HUES6 (cell line): ENCODE results near the gene RPS6KA3.

ENCODE experiments used
- H3K27ac ChIP-seq: 2 replicates; pipeline ENCODE4 v1.7.0; 2013; ENCODE audit warnings: low read depth, mild to moderate bottlenecking, low read length, inconsistent platforms
- H3K27me3 ChIP-seq: 2 replicates; pipeline ENCODE4 v1.6.1; 2013; ENCODE audit warnings: low read length; ENCODE audit not compliant: control insufficient read depth, insufficient read depth
- H3K36me3 ChIP-seq: 2 replicates; pipeline ENCODE4 v1.6.1; 2013; ENCODE audit warnings: low read length; ENCODE audit not compliant: control insufficient read depth, insufficient read depth
- H3K4me1 ChIP-seq: 2 replicates; pipeline ENCODE4 v1.6.1; 2013; ENCODE audit warnings: low read length; ENCODE audit not compliant: control insufficient read depth, insufficient read depth
- H3K4me3 ChIP-seq: 2 replicates; pipeline ENCODE4 v1.5.1; 2013; ENCODE audit warnings: low read depth, low read length
- H3K9ac ChIP-seq: one replicate; pipeline ENCODE4 v1.6.1; 2013; ENCODE audit warnings: mild to moderate bottlenecking, low read length
- H3K9me3 ChIP-seq: 2 replicates; pipeline ENCODE4 v1.6.1; 2013; ENCODE audit warnings: low read depth, low read length; ENCODE audit not compliant: control insufficient read depth, insufficient read depth

The RPS6KA3 gene

GRCh38 chrX:20147561-20147960 is 119.1 kb downstream of the RPS6KA3 start:
- H3K27me3 ChIP-seq, result no peaks in the 10 kb centered on the region
- peaks cover 11% of the 10 kb centered on the region for H3K36me3 ChIP-seq
- no peak overlapping the region for H3K27ac ChIP-seq
- H3K9me3 ChIP-seq, result no peaks in the 10 kb centered on the region
- H3K4me1 ChIP-seq, result no peaks in the 10 kb centered on the region
- H3K4me3 ChIP-seq, result no peak overlapping the region
- no peak overlapping the region for H3K9ac ChIP-seq

GRCh38 chrX:20144491-20144890 is 122.2 kb downstream of the RPS6KA3 start:
- Histone ChIP-seq H3K36me3 (peaks cover 9% of the 10 kb centered on the region), H3K9me3 (no peaks in the 10 kb centered on the region), H3K27me3 (no peaks in the 10 kb centered on the region), H3K9ac (no peak overlapping the region), H3K4me3 (no peak overlapping the region), H3K27ac (no peak overlapping the region), H3K4me1 (peaks cover 7% of the 10 kb centered on the region)

GRCh38 chrX:20143561-20143960 is 123.1 kb downstream of the RPS6KA3 start:
- Histone ChIP-seq H3K27me3 (no peaks in the 10 kb centered on the region), H3K4me3 (no peak overlapping the region), H3K27ac (no peak overlapping the region), H3K9me3 (no peaks in the 10 kb centered on the region), H3K36me3 (peaks cover 18% of the 10 kb centered on the region), H3K4me1 (peaks cover 10% of the 10 kb centered on the region), H3K9ac (no peak overlapping the region)

GRCh38 chrX:20143111-20143510 is 123.6 kb downstream of the RPS6KA3 start:
- Histone ChIP-seq H3K27me3 (no peaks in the 10 kb centered on the region), H3K4me3 (no peak overlapping the region), H3K4me1 (peaks cover 10% of the 10 kb centered on the region), H3K9ac (no peak overlapping the region), H3K36me3 (peaks cover 23% of the 10 kb centered on the region), H3K9me3 (no peaks in the 10 kb centered on the region), H3K27ac (no peak overlapping the region)

- Histone ChIP-seq H3K9ac (peak within 1 kb of the TSS; percentile 96), H3K4me3 (peak within 1 kb of the TSS; percentile 94), H3K36me3 (peaks cover 36% of the 10 kb centered on the region), H3K27me3 (no peaks in the 10 kb centered on the region), H3K9me3 (no peaks in the 10 kb centered on the region), H3K4me1 (peaks cover 10% of the 10 kb centered on the region), H3K27ac (peak within 1 kb of the TSS; percentile 93)
These were observed 125.2 kb downstream of the RPS6KA3 start, which contains the start of gene EIF1AX for GRCh38 chrX:20141281-20142220. Gene EIF1AX (minus strand): TSS chrX:20141838. CDS start chrX:20141640, 198 bp downstream.

- Histone ChIP-seq H3K27ac (peak overlapping the region; percentile 93; the same call in 1 of the 2 replicates), H3K4me3 (peak overlapping the region; percentile 94), H3K36me3 (peaks cover 47% of the 10 kb centered on the region), H3K9me3 (no peaks in the 10 kb centered on the region), H3K9ac (no peak overlapping the region), H3K4me1 (peaks cover 10% of the 10 kb centered on the region), H3K27me3 (no peaks in the 10 kb centered on the region)
These were observed 126.3 kb downstream of the RPS6KA3 start for GRCh38 chrX:20140420-20140819.

DNA sequence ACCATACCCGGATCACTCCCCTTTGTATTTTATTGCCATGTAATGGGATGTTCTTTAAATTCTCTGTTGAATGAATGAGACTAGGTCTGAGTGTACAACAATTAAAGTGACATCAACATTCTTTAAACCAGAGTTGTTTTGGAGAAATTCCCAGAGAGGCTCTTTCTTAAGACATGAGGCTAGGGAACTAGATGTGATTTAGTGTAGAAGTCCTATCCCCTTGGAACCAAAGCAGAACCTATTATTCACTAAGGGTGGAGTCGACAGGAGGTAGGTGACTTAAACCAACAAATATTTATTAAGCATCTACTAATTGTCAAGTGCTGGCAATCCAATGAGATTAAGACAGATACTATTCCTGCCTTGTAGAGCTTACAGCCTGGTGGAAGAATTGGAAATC is 126.7 kb downstream of the RPS6KA3 start:
- Histone ChIP-seq H3K27ac (no peak overlapping the region), H3K27me3 (no peaks in the 10 kb centered on the region), H3K36me3 (peaks cover 52% of the 10 kb centered on the region), H3K9ac (no peak overlapping the region), H3K9me3 (no peaks in the 10 kb centered on the region), H3K4me1 (peaks cover 10% of the 10 kb centered on the region), H3K4me3 (peak overlapping the region; percentile 94)

- Histone ChIP-seq H3K4me3 (no peak overlapping the region), H3K36me3 (peaks cover 89% of the 10 kb centered on the region), H3K4me1 (peaks cover 10% of the 10 kb centered on the region), H3K27ac (no peak overlapping the region), H3K9me3 (no peaks in the 10 kb centered on the region), H3K9ac (no peak overlapping the region), H3K27me3 (no peaks in the 10 kb centered on the region)
These were observed 130.8 kb downstream of the RPS6KA3 start for GRCh38 chrX:20135944-20136343.

- peaks cover 91% of the 10 kb centered on the region for H3K36me3 ChIP-seq
- H3K9me3 ChIP-seq, result no peaks in the 10 kb centered on the region
- H3K27me3 ChIP-seq, result no peaks in the 10 kb centered on the region
- no peak overlapping the region for H3K27ac ChIP-seq
- no peak overlapping the region for H3K4me3 ChIP-seq
- H3K9ac ChIP-seq, result no peak overlapping the region
- H3K4me1 ChIP-seq, result no peaks in the 10 kb centered on the region
These were observed 134.0 kb downstream of the RPS6KA3 start for GRCh38 chrX:20132666-20133065.

DNA sequence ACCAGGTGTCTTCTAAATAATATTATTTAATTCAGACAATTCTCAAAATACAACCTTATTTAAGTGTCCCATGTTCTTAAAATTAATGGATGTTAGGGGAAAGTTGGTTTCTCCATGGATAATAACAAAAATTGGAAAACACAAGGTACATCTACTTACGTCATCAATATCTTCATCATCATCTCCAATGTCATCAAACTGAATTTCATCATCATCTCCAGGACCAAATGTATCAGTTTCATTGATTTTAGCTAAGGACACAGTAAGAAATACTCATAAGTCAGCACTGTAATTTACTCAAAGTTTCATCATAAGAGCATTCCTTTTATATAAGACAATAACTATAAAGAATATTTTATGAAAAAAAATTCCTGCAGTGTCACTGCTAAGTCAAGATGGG is 136.4 kb downstream of the RPS6KA3 start:
- Histone ChIP-seq H3K27me3 (no peaks in the 10 kb centered on the region), H3K27ac (no peak overlapping the region), H3K9ac (no peak overlapping the region), H3K4me3 (no peak overlapping the region), H3K4me1 (no peaks in the 10 kb centered on the region), H3K36me3 (peaks cover 73% of the 10 kb centered on the region), H3K9me3 (no peaks in the 10 kb centered on the region)

GRCh38 chrX:20129547-20129946 is 137.2 kb downstream of the RPS6KA3 start:
- no peak overlapping the region for H3K9ac ChIP-seq
- no peak overlapping the region for H3K27ac ChIP-seq
- no peaks in the 10 kb centered on the region for H3K27me3 ChIP-seq
- no peak overlapping the region for H3K4me3 ChIP-seq
- H3K36me3 ChIP-seq, result peaks cover 73% of the 10 kb centered on the region
- no peaks in the 10 kb centered on the region for H3K9me3 ChIP-seq
- H3K4me1 ChIP-seq, result no peaks in the 10 kb centered on the region
